GM12872 (cell line): ENCODE data around the gene SERINC2.

Experiments used
- TF ChIP-seq, protein P1 (sequence below): IDR thresholded peaks from 3 replicates; pipeline ENCODE4 v1.5.1; 2011; ENCODE audit warnings: low read depth, mild to moderate bottlenecking, low read length, moderate library complexity; ENCODE audit not compliant: insufficient read depth

SERINC2 gene

GRCh38 chr1:31476891-31477846 is 64.2 kb downstream of the SERINC2 start:
- TF ChIP-seq, protein P1, sequence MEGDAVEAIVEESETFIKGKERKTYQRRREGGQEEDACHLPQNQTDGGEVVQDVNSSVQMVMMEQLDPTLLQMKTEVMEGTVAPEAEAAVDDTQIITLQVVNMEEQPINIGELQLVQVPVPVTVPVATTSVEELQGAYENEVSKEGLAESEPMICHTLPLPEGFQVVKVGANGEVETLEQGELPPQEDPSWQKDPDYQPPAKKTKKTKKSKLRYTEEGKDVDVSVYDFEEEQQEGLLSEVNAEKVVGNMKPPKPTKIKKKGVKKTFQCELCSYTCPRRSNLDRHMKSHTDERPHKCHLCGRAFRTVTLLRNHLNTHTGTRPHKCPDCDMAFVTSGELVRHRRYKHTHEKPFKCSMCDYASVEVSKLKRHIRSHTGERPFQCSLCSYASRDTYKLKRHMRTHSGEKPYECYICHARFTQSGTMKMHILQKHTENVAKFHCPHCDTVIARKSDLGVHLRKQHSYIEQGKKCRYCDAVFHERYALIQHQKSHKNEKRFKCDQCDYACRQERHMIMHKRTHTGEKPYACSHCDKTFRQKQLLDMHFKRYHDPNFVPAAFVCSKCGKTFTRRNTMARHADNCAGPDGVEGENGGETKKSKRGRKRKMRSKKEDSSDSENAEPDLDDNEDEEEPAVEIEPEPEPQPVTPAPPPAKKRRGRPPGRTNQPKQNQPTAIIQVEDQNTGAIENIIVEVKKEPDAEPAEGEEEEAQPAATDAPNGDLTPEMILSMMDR = no peak

- TF ChIP-seq, protein P1 = no peak
Measured at GRCh38 chr1:31478167-31478566, 65.2 kb downstream of the SERINC2 start.

GRCh38 chr1:31479811-31480210 is 66.8 kb downstream of the SERINC2 start:
- TF ChIP-seq, protein P1 = no peak

DNA sequence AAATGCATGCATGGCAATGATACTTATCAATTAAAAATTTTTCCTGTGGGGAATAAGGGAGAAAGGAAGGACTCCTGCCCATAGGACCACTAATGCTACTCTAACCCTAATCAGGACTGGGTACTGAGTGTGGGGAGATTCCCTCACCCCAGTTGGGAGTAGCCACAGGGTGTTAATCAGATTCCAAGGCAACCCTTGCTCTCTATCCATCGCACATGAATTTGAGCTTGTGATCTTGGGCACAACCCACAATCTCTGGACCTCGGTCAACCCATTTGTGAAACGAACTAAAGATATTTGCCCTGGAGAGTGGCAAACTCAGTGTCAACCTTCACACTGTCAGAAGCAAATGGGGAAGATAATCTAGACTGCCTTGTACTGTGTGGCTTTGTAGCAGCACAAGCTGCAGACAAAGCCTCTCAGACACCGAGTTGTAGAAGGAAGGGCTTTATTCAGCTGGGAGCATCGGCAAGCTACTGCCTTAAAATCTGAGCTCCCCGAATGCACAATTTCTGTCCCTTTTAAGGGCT is 69.5 kb downstream of the SERINC2 start:
- TF ChIP-seq, protein P1 = no peak

DNA sequence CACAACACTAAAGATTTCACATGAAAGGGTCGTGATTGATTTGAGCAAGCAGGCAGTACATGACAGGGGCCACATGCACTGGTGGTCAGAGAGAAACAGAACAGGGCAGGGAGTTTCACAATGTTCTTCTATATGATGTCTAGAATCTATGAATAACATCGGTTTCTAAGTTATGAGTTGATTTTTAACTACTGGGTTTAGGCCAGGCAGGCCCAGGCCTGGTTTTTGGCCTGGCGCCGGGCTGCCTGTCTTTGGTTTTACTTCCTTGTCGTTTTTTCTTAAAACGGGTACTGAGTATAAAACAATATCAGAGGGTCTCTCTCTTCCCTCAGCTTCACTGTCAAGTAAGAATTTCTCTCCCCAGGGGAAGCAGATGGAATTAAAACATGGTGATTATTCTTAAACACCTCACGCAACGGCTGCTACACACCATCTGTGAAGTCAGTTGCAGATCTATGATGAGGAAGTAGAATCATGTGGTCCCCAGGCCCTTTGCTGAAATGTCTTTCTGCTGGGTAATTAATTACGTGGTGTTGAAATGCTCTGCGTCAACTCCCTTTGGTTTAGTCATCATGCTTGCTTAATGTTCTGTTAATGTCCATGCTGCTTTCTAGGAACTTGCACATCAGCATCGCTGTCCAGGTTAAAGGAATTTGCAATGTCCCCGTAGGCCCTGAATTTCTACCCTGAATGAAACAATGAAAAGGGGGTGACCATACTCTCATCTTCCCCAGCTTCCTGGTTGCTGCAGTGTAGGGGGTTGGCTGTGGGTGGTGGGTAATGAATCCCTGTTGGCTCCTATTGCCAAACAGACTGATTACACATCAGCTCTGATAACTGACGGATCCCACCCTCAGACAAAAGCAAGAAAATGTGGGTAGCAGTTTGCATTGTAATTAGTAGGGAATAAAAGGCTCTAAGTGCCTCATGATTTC is 70.3 kb downstream of the SERINC2 start:
- TF ChIP-seq, protein P1 = no peak
